MCF 10A (cell line): ENCODE results near the gene NEK6. TPM values are rescaled to one million over a fixed set of nuclear protein-coding genes. Genes with fewer than 3 reads are reported as not detected.

ENCODE experiments used
- BruUV-seq: library from RNA; stranded (reverse); fragments of 400-500 nt; replicated peaks from 2 replicates; lab custom pipeline; 2021; lab: Mats Ljungman, UMichigan
- CTCF ChIA-PET: fragments of 300-600 bp; sonication (Branson Sonifier 250); formaldehyde crosslinking; extraction: SDS; loops from one replicate; lab custom pipeline; 2021; ENCODE audit warnings: antibody characterized with exemption, inconsistent platforms; lab: Yijun Ruan, JAX
- POLR2A ChIA-PET: fragments of 300-600, 350-650 bp; sonication (Branson Sonifier 250); formaldehyde crosslinking; extraction: SDS; loops from one replicate; lab custom pipeline; 2020; ENCODE audit warnings: antibody characterized with exemption, inconsistent platforms; lab: Yijun Ruan, JAX
- DNase-seq: peaks from one replicate; pipeline ENCODE4 v3.0.0-alpha.2; 2018; ENCODE audit not compliant: unreplicated experiment
- H3K27ac Mint-ChIP-seq: one replicate; pipeline ENCODE4 v1.8.0; 2022; ENCODE audit warnings: mild to moderate bottlenecking, low read depth, mixed read lengths; ENCODE audit not compliant: unreplicated experiment
- H3K27me3 Mint-ChIP-seq: one replicate; pipeline ENCODE4 v1.8.0; 2022; ENCODE audit warnings: mixed read lengths; ENCODE audit not compliant: insufficient read depth, unreplicated experiment
- H3K36me3 Mint-ChIP-seq: one replicate; pipeline ENCODE4 v1.8.0; 2022; ENCODE audit warnings: mild to moderate bottlenecking, moderate library complexity, mixed read lengths; ENCODE audit not compliant: insufficient read depth, unreplicated experiment
- H3K4me1 Mint-ChIP-seq: one replicate; pipeline ENCODE4 v1.8.0; 2022; ENCODE audit warnings: mixed read lengths; ENCODE audit not compliant: insufficient read depth, unreplicated experiment
- H3K4me3 Mint-ChIP-seq: one replicate; pipeline ENCODE4 v1.8.0; 2022; ENCODE audit warnings: mild to moderate bottlenecking, moderate library complexity, mixed read lengths; ENCODE audit not compliant: unreplicated experiment
- H3K9me3 Mint-ChIP-seq: one replicate; pipeline ENCODE4 v1.8.0; 2022; ENCODE audit warnings: mixed read lengths; ENCODE audit not compliant: unreplicated experiment
- CTCF ChIP-seq: fragments of 200-600 bp; IDR thresholded peaks from one replicate; pipeline ENCODE4 v1.8.0; 2022; ENCODE audit warnings: antibody characterized with exemption, mild to moderate bottlenecking; ENCODE audit not compliant: unreplicated experiment
- intact Hi-C: fragments of 100-400 bp; cut with micrococcal nuclease; formaldehyde crosslinking; loops from 2 replicates; pipeline ENCODE4 v1.14.1; 2022
- total RNA-seq: library from RNA; stranded (reverse); gene quantifications from 2 replicates; pipeline ENCODE4 v1.2.3, GENCODE V29; 2022

Gene NEK6
- total RNA-seq, 1 experiment from 2014 or later: 27.5 TPM

- ChIA-PET CTCF (interaction anchor here (0.5 to 1.1 kb wide), 3 partner anchors 30 to 215 kb away, joined by 3 to 8 read pairs (median 3); no protein-coding TSS in a partner anchor), POLR2A (no interaction called here)
- H3K4me1 Mint-ChIP-seq: no peaks in the 10 kb centered on the region
- H3K27ac Mint-ChIP-seq: no peak overlapping the region
- no peak overlapping the region for H3K4me3 Mint-ChIP-seq
- no peaks in the 10 kb centered on the region for H3K27me3 Mint-ChIP-seq
- intact Hi-C loops: no loop called here
- no peak for TF ChIP-seq CTCF
- DNase-seq: no peak
- BruUV-seq: no TSS peak
- no peaks in the 10 kb centered on the region for H3K9me3 Mint-ChIP-seq
- peaks cover 32% of the 10 kb centered on the region for H3K36me3 Mint-ChIP-seq
Measured at GRCh38 chr9:124322618-124323432, 65.1 kb downstream of the NEK6 start.

- H3K27me3 Mint-ChIP-seq: no peaks in the 10 kb centered on the region
- H3K36me3 Mint-ChIP-seq: peaks cover 37% of the 10 kb centered on the region
- ChIA-PET CTCF (interaction anchor here (0.8 kb wide), 1 partner anchor 17 kb away, joined by 3 read pairs; no protein-coding TSS in a partner anchor), POLR2A (no interaction called here)
- H3K4me3 Mint-ChIP-seq: no peak overlapping the region
- DNase-seq: no peak
- no TSS peak for BruUV-seq
- no peak overlapping the region for H3K27ac Mint-ChIP-seq
- no peak for TF ChIP-seq CTCF
- intact Hi-C loops: no loop called here
- H3K4me1 Mint-ChIP-seq: no peaks in the 10 kb centered on the region
- no peaks in the 10 kb centered on the region for H3K9me3 Mint-ChIP-seq
Measured at GRCh38 chr9:124323904-124324303, 66.2 kb downstream of the NEK6 start.

- CTCF ChIA-PET: interaction anchor here (0.8 to 1.5 kb wide), 2 partner anchors 194 to 199 kb away, joined by 5 to 6 read pairs; no protein-coding TSS in a partner anchor
- no peak for TF ChIP-seq CTCF
- H3K27ac Mint-ChIP-seq: no peak overlapping the region
- no peaks in the 10 kb centered on the region for H3K9me3 Mint-ChIP-seq
- H3K4me1 Mint-ChIP-seq: no peaks in the 10 kb centered on the region
- H3K4me3 Mint-ChIP-seq: no peak overlapping the region
- intact Hi-C loops: no loop called here
- DNase-seq: no peak
- peaks cover 27% of the 10 kb centered on the region for H3K36me3 Mint-ChIP-seq
- POLR2A ChIA-PET: no interaction called here
- no peaks in the 10 kb centered on the region for H3K27me3 Mint-ChIP-seq
- no TSS peak for BruUV-seq
Measured at GRCh38 chr9:124325816-124326215, 68.1 kb downstream of the NEK6 start.

- Mint-ChIP-seq H3K36me3 (peaks cover 31% of the 10 kb centered on the region), H3K4me1 (no peaks in the 10 kb centered on the region), H3K27ac (no peak overlapping the region), H3K9me3 (no peaks in the 10 kb centered on the region), H3K27me3 (no peaks in the 10 kb centered on the region), H3K4me3 (no peak overlapping the region)
- no TSS peak for BruUV-seq
- DNase-seq: no peak
- ChIA-PET CTCF (interaction anchor here (1.5 kb wide), 1 partner anchor 200 kb away, joined by 5 read pairs; no protein-coding TSS in a partner anchor), POLR2A (no interaction called here)
- no peak for TF ChIP-seq CTCF
- intact Hi-C loops: no loop called here
Measured at GRCh38 chr9:124326378-124326777, 68.6 kb downstream of the NEK6 start.
